Astrocyte (in vitro differentiated cells and primary cell): ENCODE measurements around the gene ANK3. TPM values are rescaled to one million over a fixed set of nuclear protein-coding genes. Genes with fewer than 3 reads are reported as not detected.
A peak's percentile ranks its signal among the peaks of the same experiment; 100 is the strongest.

Source experiments
- DNase-seq: peaks from one replicate; pipeline ENCODE4 v3.0.0-alpha.2; 2010; ENCODE audit warnings: low read depth
- FAIRE-seq: peaks from 2 replicates; lab custom pipeline; 2011; peaks lifted over from hg19 to GRCh38; lab: Jason Lieb, UNC
- H2AFZ ChIP-seq: 2 replicates; pipeline ENCODE4 v1.6.0; 2012; ENCODE audit warnings: low read depth, low read length, inconsistent platforms
- H3K27ac ChIP-seq: 2 replicates; pipeline ENCODE4 v1.5.1; 2011; ENCODE audit warnings: low read depth, low read length, inconsistent platforms
- H3K27me3 ChIP-seq: 2 replicates; pipeline ENCODE4 v1.6.0; 2011; ENCODE audit warnings: low read length, inconsistent platforms; ENCODE audit not compliant: insufficient read depth
- H3K36me3 ChIP-seq: 2 replicates; pipeline ENCODE4 v1.5.1; 2011; ENCODE audit warnings: low read length, inconsistent platforms; ENCODE audit not compliant: insufficient read depth
- H3K4me1 ChIP-seq: 2 replicates; pipeline ENCODE4 v1.5.1; 2011; ENCODE audit warnings: low read length, inconsistent platforms; ENCODE audit not compliant: insufficient read depth
- H3K4me2 ChIP-seq: 2 replicates; pipeline ENCODE4 v1.6.0; 2012; ENCODE audit warnings: low read length, inconsistent platforms
- H3K4me3 ChIP-seq: 2 replicates; pipeline ENCODE4 v1.5.1; 2011; ENCODE audit warnings: low read depth, mild to moderate bottlenecking, low read length, inconsistent platforms; ENCODE audit not compliant: insufficient read depth
- H3K79me2 ChIP-seq: 2 replicates; pipeline ENCODE4 v1.6.0; 2012; ENCODE audit warnings: mild to moderate bottlenecking, low read length, inconsistent platforms; ENCODE audit not compliant: insufficient read depth
- H3K9ac ChIP-seq: 2 replicates; pipeline ENCODE4 v1.6.0; 2012; ENCODE audit warnings: mild to moderate bottlenecking, low read length, inconsistent platforms
- H3K9me3 ChIP-seq: 2 replicates; pipeline ENCODE4 v1.5.1; 2012; ENCODE audit warnings: low read depth, mild to moderate bottlenecking, low read length, inconsistent platforms; ENCODE audit not compliant: insufficient read depth
- H4K20me1 ChIP-seq: 2 replicates; pipeline ENCODE4 v1.6.0; 2012; ENCODE audit warnings: low read length, inconsistent platforms; ENCODE audit not compliant: insufficient read depth
- H3K27ac Mint-ChIP-seq: one replicate; pipeline ENCODE4 v1.8.0; 2021; ENCODE audit warnings: mild to moderate bottlenecking, mixed read lengths; ENCODE audit not compliant: unreplicated experiment
- H3K27me3 Mint-ChIP-seq: one replicate; pipeline ENCODE4 v1.8.0; 2021; ENCODE audit warnings: low read depth, mixed read lengths; ENCODE audit not compliant: unreplicated experiment
- H3K36me3 Mint-ChIP-seq: one replicate; pipeline ENCODE4 v1.8.0; 2021; ENCODE audit warnings: low read depth, mixed read lengths; ENCODE audit not compliant: unreplicated experiment
- H3K4me1 Mint-ChIP-seq: one replicate; pipeline ENCODE4 v1.8.0; 2021; ENCODE audit warnings: low read depth, mixed read lengths; ENCODE audit not compliant: unreplicated experiment
- H3K4me3 Mint-ChIP-seq: one replicate; pipeline ENCODE4 v1.8.0; 2021; ENCODE audit warnings: mild to moderate bottlenecking, moderate library complexity, mixed read lengths; ENCODE audit not compliant: unreplicated experiment
- H3K9me3 Mint-ChIP-seq: one replicate; pipeline ENCODE4 v1.8.0; 2021; ENCODE audit warnings: mild to moderate bottlenecking, mixed read lengths; ENCODE audit not compliant: unreplicated experiment
- EZH2 ChIP-seq: IDR thresholded peaks from 2 replicates; pipeline ENCODE4 v1.6.1; 2012; ENCODE audit warnings: mild to moderate bottlenecking, low read length, inconsistent platforms; ENCODE audit not compliant: insufficient read depth
- total RNA-seq: library from RNA; stranded (reverse); gene quantifications from 2 replicates; pipeline ENCODE4 v1.2.1, GENCODE V29; 2021
- TF ChIP-seq, protein P1 (sequence below): IDR thresholded peaks from 2 replicates; pipeline ENCODE4 v1.5.1; 2011; ENCODE audit warnings: low read depth, mild to moderate bottlenecking, inconsistent platforms, low read length, moderate library complexity; ENCODE audit not compliant: insufficient read depth

ANK3 gene
- total RNA-seq, 1 donor from 2014 or later = 21.1 TPM

DNA sequence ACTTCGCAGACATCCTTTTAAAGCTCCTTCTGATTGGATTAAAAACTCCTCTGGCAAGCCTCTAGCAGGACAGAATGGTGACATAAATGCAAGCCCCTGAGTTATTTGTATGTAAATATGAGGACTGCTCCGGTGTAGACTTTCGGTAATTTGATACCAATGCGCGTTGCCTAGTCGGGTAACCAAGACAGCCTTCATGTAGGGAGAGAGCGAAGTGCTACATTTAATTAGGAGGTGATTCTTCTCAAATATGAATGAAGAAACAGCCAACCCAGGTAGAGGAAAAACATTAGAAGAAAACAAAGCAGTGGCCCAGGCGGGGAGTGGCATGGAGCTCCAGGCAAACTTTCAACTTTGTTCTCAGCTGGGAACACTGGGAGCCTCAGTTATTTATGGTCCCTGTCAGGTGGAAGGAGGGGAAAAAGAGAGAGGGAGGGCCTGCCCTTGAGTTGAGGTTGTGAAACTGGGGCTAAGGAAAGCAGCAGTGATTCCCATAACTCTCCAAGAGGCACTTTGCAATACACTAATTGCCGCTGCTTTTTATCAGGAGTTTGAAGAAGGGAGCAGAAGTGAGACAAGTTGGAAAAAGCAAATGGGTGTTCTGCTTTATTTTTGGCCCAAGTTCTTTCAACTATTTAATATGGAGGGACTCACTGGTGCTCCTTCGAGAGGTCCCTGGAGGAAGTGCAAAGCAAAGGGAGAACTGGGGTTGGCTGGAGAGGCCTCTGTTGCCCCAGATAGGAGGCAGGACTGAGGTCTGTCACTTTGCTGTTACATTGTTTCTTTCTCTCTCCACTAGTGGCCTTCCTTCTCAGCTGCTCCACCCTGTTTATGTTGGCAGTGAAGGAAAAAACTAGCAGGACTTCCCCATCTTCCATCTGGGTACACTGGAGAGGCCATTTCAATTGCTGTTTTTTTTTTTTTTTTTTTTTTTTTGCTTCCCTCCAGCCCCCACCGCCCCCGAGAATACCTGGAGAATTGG is 248.7 kb downstream of the ANK3 start:
- Histone ChIP-seq H3K9me3 (no peaks in the 10 kb centered on the region), H3K4me1 (peaks cover 19% of the 10 kb centered on the region), H3K4me2 (peak overlapping the region; percentile 78), H3K79me2 (no peaks in the 10 kb centered on the region), H3K36me3 (no peaks in the 10 kb centered on the region), H4K20me1 (no peaks in the 10 kb centered on the region), H3K9ac (peak overlapping the region; percentile 44), H2AFZ (peak overlapping the region; percentile 13), H3K4me3 (peak overlapping the region; percentile 45), H3K27ac (peak overlapping the region; percentile 33), H3K27me3 (no peaks in the 10 kb centered on the region)
- H3K27ac Mint-ChIP-seq = no peak overlapping the region
- H3K36me3 Mint-ChIP-seq = no peaks in the 10 kb centered on the region
- H3K4me1 Mint-ChIP-seq = peaks cover 2% of the 10 kb centered on the region
- DNase-seq (peak; percentile 53), FAIRE-seq (no peak)
- no peaks in the 10 kb centered on the region for H3K27me3 Mint-ChIP-seq
- TF ChIP-seq EZH2 = no peak
- TF ChIP-seq, protein P1, sequence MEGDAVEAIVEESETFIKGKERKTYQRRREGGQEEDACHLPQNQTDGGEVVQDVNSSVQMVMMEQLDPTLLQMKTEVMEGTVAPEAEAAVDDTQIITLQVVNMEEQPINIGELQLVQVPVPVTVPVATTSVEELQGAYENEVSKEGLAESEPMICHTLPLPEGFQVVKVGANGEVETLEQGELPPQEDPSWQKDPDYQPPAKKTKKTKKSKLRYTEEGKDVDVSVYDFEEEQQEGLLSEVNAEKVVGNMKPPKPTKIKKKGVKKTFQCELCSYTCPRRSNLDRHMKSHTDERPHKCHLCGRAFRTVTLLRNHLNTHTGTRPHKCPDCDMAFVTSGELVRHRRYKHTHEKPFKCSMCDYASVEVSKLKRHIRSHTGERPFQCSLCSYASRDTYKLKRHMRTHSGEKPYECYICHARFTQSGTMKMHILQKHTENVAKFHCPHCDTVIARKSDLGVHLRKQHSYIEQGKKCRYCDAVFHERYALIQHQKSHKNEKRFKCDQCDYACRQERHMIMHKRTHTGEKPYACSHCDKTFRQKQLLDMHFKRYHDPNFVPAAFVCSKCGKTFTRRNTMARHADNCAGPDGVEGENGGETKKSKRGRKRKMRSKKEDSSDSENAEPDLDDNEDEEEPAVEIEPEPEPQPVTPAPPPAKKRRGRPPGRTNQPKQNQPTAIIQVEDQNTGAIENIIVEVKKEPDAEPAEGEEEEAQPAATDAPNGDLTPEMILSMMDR = no peak
- H3K9me3 Mint-ChIP-seq = no peaks in the 10 kb centered on the region
- no peak overlapping the region for H3K4me3 Mint-ChIP-seq

DNA sequence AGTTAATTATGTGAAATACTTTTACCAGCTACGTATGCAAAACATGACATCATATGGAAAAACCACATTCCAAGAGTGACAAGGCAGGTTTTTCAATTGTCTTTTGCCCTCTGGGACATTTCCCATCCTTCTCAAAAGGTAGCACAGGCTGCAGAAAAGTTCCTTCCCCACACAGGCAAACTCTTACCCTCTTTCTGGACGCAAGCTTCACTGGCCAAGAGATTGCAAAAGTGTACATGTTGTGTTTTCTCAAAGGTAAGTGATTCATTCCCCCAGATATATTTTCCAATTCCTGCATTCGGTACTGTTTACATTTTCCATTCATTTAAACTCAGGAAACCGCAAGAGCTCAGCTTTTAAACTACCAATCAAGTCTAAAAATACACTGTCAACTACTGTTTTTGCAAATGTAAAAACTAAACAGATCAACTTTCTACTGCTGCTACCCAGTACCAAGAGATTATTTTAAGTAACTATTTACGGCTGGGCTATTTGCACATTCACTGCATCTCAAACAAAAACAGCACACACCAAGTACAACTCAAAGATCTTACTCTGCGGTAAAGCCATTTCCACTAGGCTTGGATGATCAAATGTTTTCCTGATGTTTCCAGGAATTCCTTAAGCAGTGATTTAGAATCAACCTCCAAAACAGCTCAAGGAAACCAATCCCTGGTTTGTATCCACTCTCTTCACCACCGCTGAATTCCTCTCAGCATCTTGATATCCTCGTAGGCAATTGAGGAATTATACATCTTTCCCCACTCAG is 249.7 kb downstream of the ANK3 start:
- peak overlapping the region; percentile 33 for H3K27ac ChIP-seq
- no peaks in the 10 kb centered on the region for H3K27me3 ChIP-seq
- H3K4me2 ChIP-seq = peak overlapping the region; percentile 78
- H3K4me3 ChIP-seq = peak overlapping the region; percentile 45
- peak overlapping the region; percentile 44 for H3K9ac ChIP-seq
- H3K4me1 ChIP-seq = peaks cover 19% of the 10 kb centered on the region
- H2AFZ ChIP-seq = peak overlapping the region; percentile 13
- H3K4me3 Mint-ChIP-seq = no peak overlapping the region
- FAIRE-seq (peak; percentile 73), DNase-seq (peak; percentile 81)
- peaks cover 2% of the 10 kb centered on the region for H3K4me1 Mint-ChIP-seq
- no peak overlapping the region for H3K27ac Mint-ChIP-seq
- H3K79me2 ChIP-seq = no peaks in the 10 kb centered on the region
- no peak for TF ChIP-seq EZH2
- TF ChIP-seq, protein P1 = no peak
- H3K36me3 Mint-ChIP-seq = no peaks in the 10 kb centered on the region
- no peaks in the 10 kb centered on the region for H3K9me3 ChIP-seq
- H3K9me3 Mint-ChIP-seq = no peaks in the 10 kb centered on the region
- H3K36me3 ChIP-seq = no peaks in the 10 kb centered on the region
- H4K20me1 ChIP-seq = no peaks in the 10 kb centered on the region
- no peaks in the 10 kb centered on the region for H3K27me3 Mint-ChIP-seq
